GM12878 (cell line): ENCODE results near the gene PRKCE. TPM values are rescaled to one million over a fixed set of nuclear protein-coding genes. Genes with fewer than 3 reads are reported as not detected.

Experiments
- ATAC-seq: fragments of 200-7000 bp; cut with Tn5 transposase; 3 replicates; pipeline ENCODE4 v1.9.1; 2020; ENCODE audit warnings: mild to moderate bottlenecking, moderate library complexity
- BruUV-seq: library from RNA; stranded (reverse); fragments of 400-500 nt; replicated peaks from 2 replicates; lab custom pipeline; 2021; lab: Mats Ljungman, UMichigan
- CTCF ChIA-PET: fragments of 300-600 bp; sonication (Branson Sonifier 250); formaldehyde crosslinking; extraction: SDS; loops from one replicate; lab custom pipeline; 2021; ENCODE audit warnings: inconsistent platforms; lab: Yijun Ruan, JAX
- POLR2A ChIA-PET: fragments of 350-600 bp; formaldehyde crosslinking; extraction: SDS; loops from one replicate; lab custom pipeline; 2021; ENCODE audit warnings: inconsistent platforms; lab: Charles Lee
- RAD21 ChIA-PET: fragments of 300-600 bp; sonication (Branson Sonifier 250); formaldehyde crosslinking; loops from one replicate; lab custom pipeline; 2023; ENCODE audit warnings: antibody characterized with exemption; ENCODE audit not compliant: unreplicated experiment; lab: Charles Lee
- SMC1A ChIA-PET: fragments of 300-600 bp; sonication (Branson Sonifier 250); formaldehyde crosslinking; loops from one replicate; lab custom pipeline; 2023; ENCODE audit not compliant: unreplicated experiment, uncharacterized antibody; lab: Charles Lee
- DNase-seq: peaks from one replicate; pipeline ENCODE4 v3.0.0-alpha.2; 2011; ENCODE audit warnings: low read depth, low spot score
- FAIRE-seq: peaks from 3 replicates; lab custom pipeline; 2011; peaks lifted over from hg19 to GRCh38; lab: Jason Lieb, UNC
- H2AFZ ChIP-seq: 2 replicates; pipeline ENCODE4 v1.6.0; 2011; ENCODE audit warnings: low read depth, low read length, control low read depth; ENCODE audit not compliant: control insufficient read depth
- H3K27ac ChIP-seq: 2 replicates; pipeline ENCODE4 v1.5.1; 2011; ENCODE audit warnings: control low read depth; ENCODE audit not compliant: control insufficient read depth, insufficient read depth
- H3K27me3 ChIP-seq, 2 experiments: replicated peaks in 1 of 2; 2 replicates each; pipeline versions ENCODE4 v1.6.0 to v1.6.1; 2011; ENCODE audit warnings: low read length in 1 of 2; ENCODE audit not compliant: control insufficient read depth in 2 of 2, insufficient read depth in 2 of 2
- H3K36me3 ChIP-seq, 2 experiments: 2 replicates each; pipeline ENCODE4 v1.5.1; 2011; ENCODE audit warnings: low read length in 1 of 2; ENCODE audit not compliant: control insufficient read depth in 2 of 2, insufficient read depth in 2 of 2
- H3K4me1 ChIP-seq: 2 replicates; pipeline ENCODE4 v1.6.1; 2011; ENCODE audit warnings: mild to moderate bottlenecking, low read length, moderate library complexity, mixed read lengths; ENCODE audit not compliant: control insufficient read depth, insufficient read depth
- H3K4me2 ChIP-seq: 2 replicates; pipeline ENCODE4 v1.6.0; 2011; ENCODE audit warnings: control low read depth; ENCODE audit not compliant: control insufficient read depth, insufficient read depth
- H3K4me3 ChIP-seq: fragments of 200-600 bp; sonication (generic); 2 replicates; pipeline ENCODE4 v1.5.1; 2016
- H3K79me2 ChIP-seq: 2 replicates; pipeline ENCODE4 v1.6.0; 2011; ENCODE audit warnings: low read length; ENCODE audit not compliant: control insufficient read depth, insufficient read depth
- H3K9ac ChIP-seq: 2 replicates; pipeline ENCODE4 v1.8.0; 2011; ENCODE audit warnings: low read length, control low read depth, mixed read lengths; ENCODE audit not compliant: control insufficient read depth, insufficient read depth
- H3K9me3 ChIP-seq: replicated peaks from 3 replicates; pipeline ENCODE4 v1.5.1; 2011; ENCODE audit warnings: mild to moderate bottlenecking, low read length; ENCODE audit not compliant: control insufficient read depth, insufficient read depth
- H4K20me1 ChIP-seq: 2 replicates; pipeline ENCODE4 v1.6.0; 2011; ENCODE audit not compliant: control insufficient read depth, insufficient read depth
- CBX3 ChIP-seq: fragments of 200-600 bp; sonication (generic); IDR thresholded peaks from 2 replicates; pipeline ENCODE4 v1.6.1; 2016; ENCODE audit warnings: low read depth, borderline replicate concordance
- CEBPZ ChIP-seq: fragments of 150-350 bp; IDR thresholded peaks from 2 replicates; pipeline ENCODE4 v1.6.1; 2016; ENCODE audit warnings: low read depth, low read length
- CREM ChIP-seq: IDR thresholded peaks from 2 replicates; pipeline ENCODE4 v1.6.1; 2014; ENCODE audit warnings: antibody characterized with exemption, low read depth
- FOXK2 ChIP-seq: fragments of 450-650 bp; IDR thresholded peaks from 2 replicates; pipeline ENCODE4 v1.6.1; 2017; ENCODE audit warnings: mild to moderate bottlenecking, moderate library complexity
- NFXL1 ChIP-seq: fragments of 450-650 bp; IDR thresholded peaks from 2 replicates; pipeline ENCODE4 v1.6.1; 2017; ENCODE audit warnings: antibody characterized with exemption, mild to moderate bottlenecking, borderline replicate concordance
- NR2F1 ChIP-seq: fragments of 450-650 bp; conservative IDR thresholded peaks from 2 replicates; pipeline ENCODE4 v1.6.1; 2017; ENCODE audit warnings: mild to moderate bottlenecking
- NRF1 ChIP-seq: conservative IDR thresholded peaks from 2 replicates; pipeline ENCODE4 v1.6.1; 2011; ENCODE audit warnings: mild to moderate bottlenecking, low read depth, low read length, improper control_type of control experiment
- POLR2AphosphoS2 ChIP-seq: IDR thresholded peaks from 2 replicates; pipeline ENCODE4 v1.6.1; 2011; ENCODE audit warnings: low read depth, mild to moderate bottlenecking, low read length, improper control_type of control experiment, moderate library complexity
- RBBP5 ChIP-seq: fragments of 200-600 bp; sonication (generic); conservative IDR thresholded peaks from 2 replicates; pipeline ENCODE4 v1.6.1; 2016
- RFX5 ChIP-seq: IDR thresholded peaks from 2 replicates; pipeline ENCODE4 v1.6.1; 2011; ENCODE audit warnings: low read depth, low read length, improper control_type of control experiment
- SMAD5 ChIP-seq: IDR thresholded peaks from 2 replicates; pipeline ENCODE4 v1.6.1; 2016; ENCODE audit warnings: antibody characterized with exemption, low read depth
- SP1 ChIP-seq: IDR thresholded peaks from one replicate; pipeline ENCODE4 v1.6.1; 2011; ENCODE audit warnings: low read depth, low read length
- ZBTB11 ChIP-seq: fragments of 450-650 bp; formaldehyde crosslinking; IDR thresholded peaks from 2 replicates; pipeline ENCODE4 v1.5.0; 2022; ENCODE audit warnings: mild to moderate bottlenecking, missing genetic modification characterization
- WGBS: methylation state at CpG from one replicate; pipeline ENCODE4 v1.1.6; 2016; ENCODE audit warnings: low lambda C conversion rate; ENCODE audit not compliant: insufficient replicate concordance, insufficient coverage; ENCODE audit errors: missing lambda C conversion rate; 5-methylcytosine and 5-hydroxymethylcytosine counted together
- in situ Hi-C: fragments of 300-500 bp; cut with MboI; formaldehyde crosslinking; loops from 9 replicates; pipeline ENCODE4 v1.14.3; 2018; ENCODE audit warnings: mixed read lengths
- intact Hi-C: fragments of 100-400 bp; cut with micrococcal nuclease; formaldehyde crosslinking; loops from one replicate; pipeline ENCODE4 v1.14.2; 2022; ENCODE audit not compliant: unreplicated experiment
- polyA plus RNA-seq, 11 experiments: library from polyadenylated mRNA; depleted of rRNA in 4 of 11; unstranded in 6 of 11; stranded (reverse) in 5 of 11; fragments of >200 nt; fragmentation: Nextera tagmentation in 4 of 11; fragmentation: Illumina TruSeq in 1 of 11; extraction: Ambion mirVana in 4 of 11; extraction: Trizol in 1 of 11; gene quantifications; 1 replicate in 1 of 11; 2 replicates in 10 of 11; pipeline versions ENCODE4 v1.2.1 to v1.2.3, GENCODE V29; 2011 to 2016; ENCODE audit warnings: inconsistent platforms in 2 of 11, missing spikeins in 2 of 11, low read depth in 1 of 11
- total RNA-seq, 4 experiments: library from RNA; depleted of rRNA in 3 of 4; stranded (reverse); fragments of >200 nt in 3 of 4; fragmentation: Illumina TruSeq in 1 of 4; extraction: Trizol in 1 of 4; gene quantifications; 2 replicates each; pipeline versions ENCODE4 v1.2.1 to v1.2.3, GENCODE V29; 2013 to 2021
- TF ChIP-seq, protein P1 (sequence below): IDR thresholded peaks from 2 replicates; pipeline ENCODE4 v1.6.1; 2011; ENCODE audit warnings: borderline replicate concordance, low read depth, mild to moderate bottlenecking, moderate library complexity, low read length; ENCODE audit not compliant: insufficient read depth, poor library complexity, severe bottlenecking

PRKCE gene
- total and polyA plus RNA-seq, 10 of the 15 experiments (the other 5 are each of a cell fraction or from before 2014, with no cell fraction given) = 2.6 to 28.2 (median 11.3) TPM

DNA sequence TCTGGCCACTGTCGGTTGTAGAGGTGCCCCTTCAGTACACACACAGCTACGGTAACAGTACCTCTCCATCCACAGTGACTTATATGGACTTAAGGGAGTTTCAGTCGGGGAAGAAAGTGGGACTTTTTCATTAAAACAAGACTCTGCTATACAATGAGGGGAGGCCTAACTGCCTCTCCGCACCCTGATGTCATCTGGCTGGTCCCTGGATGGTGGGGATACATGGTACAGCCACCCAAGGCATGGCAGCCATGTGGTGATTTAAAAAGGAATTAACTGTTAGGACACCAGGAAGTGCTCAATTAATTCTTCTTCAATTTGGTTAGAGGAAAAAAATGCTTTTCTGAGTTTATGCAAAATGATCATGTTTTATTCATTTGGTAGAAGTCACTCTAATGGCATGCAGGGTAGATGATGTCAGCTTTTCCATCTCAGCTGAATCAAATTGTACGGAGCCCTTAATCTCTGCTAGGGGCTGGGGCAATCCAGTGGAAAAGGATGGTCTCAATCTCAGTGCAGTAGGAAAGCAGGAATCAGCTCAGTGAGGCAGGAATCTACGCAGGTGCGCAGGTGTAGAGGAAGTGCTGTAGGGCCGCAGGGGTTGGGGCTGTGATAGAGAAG lies 243.9 kb downstream of the PRKCE start:
- no peak for FAIRE-seq
- TF ChIP-seq, protein P1, sequence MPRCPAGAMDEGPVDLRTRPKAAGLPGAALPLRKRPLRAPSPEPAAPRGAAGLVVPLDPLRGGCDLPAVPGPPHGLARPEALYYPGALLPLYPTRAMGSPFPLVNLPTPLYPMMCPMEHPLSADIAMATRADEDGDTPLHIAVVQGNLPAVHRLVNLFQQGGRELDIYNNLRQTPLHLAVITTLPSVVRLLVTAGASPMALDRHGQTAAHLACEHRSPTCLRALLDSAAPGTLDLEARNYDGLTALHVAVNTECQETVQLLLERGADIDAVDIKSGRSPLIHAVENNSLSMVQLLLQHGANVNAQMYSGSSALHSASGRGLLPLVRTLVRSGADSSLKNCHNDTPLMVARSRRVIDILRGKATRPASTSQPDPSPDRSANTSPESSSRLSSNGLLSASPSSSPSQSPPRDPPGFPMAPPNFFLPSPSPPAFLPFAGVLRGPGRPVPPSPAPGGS = no peak
- TF ChIP-seq SMAD5 = no peak
- no peak for TF ChIP-seq NFXL1
- no peak for TF ChIP-seq RFX5
- TF ChIP-seq ZBTB11 (CRISPR knock-in tag) = no peak
- TF ChIP-seq FOXK2 = no peak
- no peak for TF ChIP-seq RBBP5
- TF ChIP-seq NRF1 = no peak
- no peak for TF ChIP-seq CEBPZ
- TF ChIP-seq POLR2AphosphoS2 = no peak
- TF ChIP-seq NR2F1 = no peak
- TF ChIP-seq CREM = no peak
- no peak for TF ChIP-seq CBX3
- TF ChIP-seq SP1 = no peak

More for the DNA sequence above, 243.9 kb downstream of the PRKCE start:
- intact Hi-C loops (no loop called here), in situ Hi-C loops (no loop called here)
- Histone ChIP-seq H3K27ac (no peak overlapping the region), H3K9ac (no peak overlapping the region), H3K27me3 (no peaks in the 10 kb centered on the region), H3K36me3 (no peaks in the 10 kb centered on the region; a peak in 1 of 4 replicates), H3K4me3 (no peak overlapping the region), H3K79me2 (0 out of 2 replicates have a peak, but pooled peaks cover 3% of the 10 kb centered on the region), H2AFZ (no peak overlapping the region), H3K4me1 (peaks cover 35% of the 10 kb centered on the region), H3K4me2 (no peak overlapping the region), H3K9me3 (no peaks in the 10 kb centered on the region), H4K20me1 (no peaks in the 10 kb centered on the region)
- WGBS = 76% methylated on average over 8 of the region's 8 CpGs
- ATAC-seq = no peak
- SMC1A ChIA-PET = interaction anchor here (1.5 to 1.7 kb wide), 3 partner anchors 10 to 36 kb away, joined by 3 to 4 read pairs (median 3); no protein-coding TSS in a partner anchor
- RAD21 ChIA-PET = interaction anchor here (2.2 kb wide), 1 partner anchor 26 kb away, joined by 4 read pairs; no protein-coding TSS in a partner anchor
- CTCF ChIA-PET = interaction anchor here (0.5 kb wide), 1 partner anchor 240 kb away, joined by 5 read pairs; no protein-coding TSS in a partner anchor
- POLR2A ChIA-PET = no interaction called here
- no TSS peak for BruUV-seq
- DNase-seq = no peak
